HG03064 (cell line): ENCODE data around the gene DCPS.
A peak's percentile ranks its signal among the peaks of the same experiment; 100 is the strongest.
"Not testable (repeated sequence)": the region's sequence is repeated elsewhere in the genome, so short reads cannot be mapped to it uniquely, and the experiment has no call there.

ENCODE experiments used
- ATAC-seq: cut with Tn5 transposase; IDR thresholded peaks from one replicate; pipeline ENCODE4 v1.9.1; 2021; ENCODE audit warnings: low read depth; ENCODE audit not compliant: unreplicated experiment

DCPS gene

DNA sequence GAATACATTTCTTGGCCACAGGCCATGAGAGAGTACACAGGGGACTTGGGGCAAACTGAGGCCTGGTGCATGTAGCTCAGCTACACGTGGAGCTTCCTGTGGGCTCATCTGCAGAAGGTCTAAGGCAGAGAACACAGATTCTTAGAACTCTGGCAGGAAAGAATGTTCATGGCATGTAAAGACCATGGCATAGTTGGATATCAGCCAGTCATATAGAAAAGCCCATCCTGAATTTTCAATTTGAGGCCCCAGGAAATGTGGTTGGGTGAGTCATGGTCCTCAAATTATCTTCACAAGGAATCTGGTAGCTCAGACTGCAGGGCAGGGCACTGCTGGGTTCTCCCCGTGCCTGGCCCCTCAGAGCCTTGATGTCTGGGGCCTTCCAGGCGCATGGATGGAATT is 37.9 kb downstream of the DCPS start:
- no peak for ATAC-seq

DNA sequence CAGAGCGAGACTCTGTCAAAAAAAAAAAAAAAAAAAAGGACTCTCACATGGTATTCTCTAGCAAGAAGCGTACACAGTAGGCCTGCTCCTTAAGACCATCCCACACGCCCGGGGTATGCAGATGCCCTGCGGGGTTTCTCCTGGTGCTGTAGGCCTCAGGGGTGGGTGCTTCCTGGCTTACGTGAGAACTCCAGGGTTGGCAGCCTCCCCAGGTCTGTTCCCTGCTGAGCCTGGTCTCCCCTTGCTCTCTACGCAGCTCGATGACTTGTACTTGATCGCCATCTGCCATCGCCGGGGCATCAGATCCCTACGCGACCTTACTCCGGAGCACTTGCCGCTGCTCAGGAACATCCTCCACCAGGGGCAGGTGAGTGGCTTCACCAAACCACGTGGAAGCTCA is 39.2 kb downstream of the DCPS start:
- ATAC-seq: no peak

DNA sequence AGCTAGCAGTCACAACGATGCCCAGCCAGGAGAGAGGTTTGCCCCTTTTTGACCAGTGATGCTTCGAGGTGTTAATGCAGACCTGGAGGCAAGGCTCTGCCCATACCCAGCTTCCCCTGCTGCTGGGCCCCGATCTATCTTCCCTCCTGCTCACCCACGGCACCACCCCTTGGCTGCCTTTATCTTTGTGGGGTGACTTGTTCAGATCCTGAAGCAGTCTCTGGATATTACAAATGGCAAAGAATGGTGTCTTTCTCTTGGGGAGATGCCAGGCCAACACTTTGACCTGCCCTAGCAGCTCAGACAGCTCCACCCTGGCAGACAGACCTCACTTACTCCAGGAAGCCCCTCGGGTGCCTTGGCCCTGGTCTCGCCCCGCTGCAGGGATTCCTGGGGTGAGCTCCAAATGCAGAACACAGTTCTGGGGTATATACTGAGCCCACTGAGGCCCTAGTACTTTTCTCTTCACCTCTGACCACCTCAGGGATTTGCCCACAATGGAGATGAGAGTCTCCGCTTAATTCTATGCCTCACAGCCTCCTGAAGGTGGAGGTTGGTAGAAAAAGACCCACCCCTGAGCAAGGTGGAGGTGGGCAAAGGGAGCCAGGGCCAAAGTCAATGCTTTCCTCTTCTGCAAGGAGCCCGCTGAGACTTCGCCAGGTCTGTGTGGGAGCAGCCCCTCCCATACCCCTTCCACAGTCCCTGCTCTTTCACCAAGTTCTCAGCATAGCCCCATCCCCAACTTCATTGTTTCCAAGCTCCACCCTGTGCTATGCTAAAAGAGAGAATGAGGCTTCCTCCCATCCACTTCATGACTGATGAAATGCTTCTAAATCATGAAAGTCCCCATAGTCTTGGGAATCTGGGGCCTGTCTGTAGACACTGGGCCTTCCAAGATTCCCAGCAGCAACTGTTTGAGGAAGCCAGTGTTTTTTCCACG is 40.6 kb downstream of the DCPS start:
- ATAC-seq: no peak

DNA sequence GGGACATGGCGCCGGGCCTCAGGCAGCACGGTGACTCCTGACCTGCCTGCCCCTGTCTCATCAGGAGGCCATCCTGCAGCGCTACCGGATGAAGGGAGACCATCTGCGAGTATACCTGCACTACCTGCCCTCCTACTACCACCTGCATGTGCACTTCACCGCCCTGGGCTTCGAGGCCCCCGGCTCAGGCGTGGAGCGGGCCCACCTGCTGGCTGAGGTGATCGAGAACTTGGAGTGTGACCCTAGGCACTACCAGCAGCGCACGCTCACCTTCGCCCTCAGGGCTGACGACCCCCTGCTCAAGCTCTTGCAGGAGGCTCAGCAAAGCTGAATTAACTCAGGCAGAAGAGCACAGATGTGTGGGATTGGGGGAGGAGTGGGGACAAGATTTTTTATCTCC is 41.4 kb downstream of the DCPS start:
- no peak for ATAC-seq

DNA sequence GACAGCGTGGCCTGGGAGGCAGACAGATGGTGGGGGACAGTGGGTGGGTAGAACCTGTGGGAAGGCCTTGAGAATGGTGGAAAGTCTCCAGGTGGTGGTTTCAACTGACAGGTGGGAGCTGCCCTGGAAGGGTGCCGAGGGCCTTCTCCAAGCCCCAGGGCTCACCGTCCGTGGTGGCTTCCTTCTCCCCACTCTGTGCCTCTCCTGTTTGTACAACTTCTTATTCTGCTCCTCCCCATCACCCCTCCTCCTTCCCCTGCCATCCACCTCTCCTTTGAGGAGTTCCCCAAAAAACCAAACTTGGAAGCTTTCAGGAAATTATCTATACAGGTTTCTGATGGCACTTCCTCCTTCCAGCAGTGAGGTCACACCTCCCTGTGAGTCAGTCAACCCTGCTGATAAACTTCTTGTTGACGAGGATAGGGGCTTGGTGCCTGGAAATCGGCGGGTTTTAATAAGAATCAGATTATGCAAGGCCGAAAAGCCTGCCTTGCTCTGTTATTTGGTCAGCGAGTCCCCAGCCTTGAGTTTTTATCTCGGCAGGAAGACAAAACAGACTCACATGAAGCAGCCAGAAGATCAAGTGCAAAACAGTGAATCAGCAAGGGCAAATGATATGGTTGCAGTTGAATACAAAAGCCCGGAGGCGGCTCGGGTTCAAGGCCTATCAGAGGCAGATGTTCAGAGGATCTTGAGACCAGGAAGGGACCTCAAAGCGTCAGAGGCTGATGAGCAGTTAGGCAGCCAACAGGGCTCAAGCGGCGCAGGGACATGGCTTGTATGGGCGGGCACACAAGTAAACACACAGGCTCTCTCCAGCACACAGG is 42.1 kb downstream of the DCPS start:
- ATAC-seq: no peak

DNA sequence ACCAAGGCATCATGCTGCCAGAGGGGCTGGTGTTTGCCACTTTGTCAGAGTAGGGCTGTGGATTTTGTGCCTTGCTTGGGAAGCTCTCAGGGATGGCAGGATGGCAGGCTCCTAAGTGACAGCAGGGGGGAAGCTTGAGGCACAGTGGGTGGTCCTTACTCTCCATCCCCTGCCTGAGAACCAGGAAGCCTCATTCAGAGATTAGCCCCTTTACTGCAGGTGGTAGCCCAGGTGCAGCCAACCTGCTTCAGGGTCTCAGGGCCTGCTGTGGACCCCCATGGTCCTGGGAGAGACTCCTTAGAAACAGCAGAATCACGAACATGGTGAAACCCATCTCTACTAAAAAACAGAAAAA is 42.7 kb downstream of the DCPS start:
- ATAC-seq: no peak

DNA sequence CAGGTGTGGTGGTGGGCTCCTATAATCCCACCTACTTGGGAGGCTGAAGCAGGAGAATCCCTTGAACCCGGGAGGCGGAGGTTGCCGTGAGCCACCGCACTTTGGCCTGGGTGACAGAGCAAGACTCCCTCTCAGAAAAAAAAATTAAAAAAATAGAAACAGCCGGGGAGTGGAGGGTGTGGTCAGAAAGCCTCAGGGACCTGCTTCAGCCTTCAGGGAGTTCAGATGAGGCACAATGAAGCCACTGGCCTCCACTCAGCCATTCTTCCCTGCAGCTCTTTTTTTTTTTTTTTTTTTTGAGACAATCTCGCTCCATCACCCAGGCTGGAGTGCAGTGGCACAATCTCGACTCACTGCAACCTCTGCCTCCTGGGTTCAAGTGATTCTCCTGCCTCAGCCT is 43.1 kb downstream of the DCPS start:
- not testable (repeated sequence) for ATAC-seq

DNA sequence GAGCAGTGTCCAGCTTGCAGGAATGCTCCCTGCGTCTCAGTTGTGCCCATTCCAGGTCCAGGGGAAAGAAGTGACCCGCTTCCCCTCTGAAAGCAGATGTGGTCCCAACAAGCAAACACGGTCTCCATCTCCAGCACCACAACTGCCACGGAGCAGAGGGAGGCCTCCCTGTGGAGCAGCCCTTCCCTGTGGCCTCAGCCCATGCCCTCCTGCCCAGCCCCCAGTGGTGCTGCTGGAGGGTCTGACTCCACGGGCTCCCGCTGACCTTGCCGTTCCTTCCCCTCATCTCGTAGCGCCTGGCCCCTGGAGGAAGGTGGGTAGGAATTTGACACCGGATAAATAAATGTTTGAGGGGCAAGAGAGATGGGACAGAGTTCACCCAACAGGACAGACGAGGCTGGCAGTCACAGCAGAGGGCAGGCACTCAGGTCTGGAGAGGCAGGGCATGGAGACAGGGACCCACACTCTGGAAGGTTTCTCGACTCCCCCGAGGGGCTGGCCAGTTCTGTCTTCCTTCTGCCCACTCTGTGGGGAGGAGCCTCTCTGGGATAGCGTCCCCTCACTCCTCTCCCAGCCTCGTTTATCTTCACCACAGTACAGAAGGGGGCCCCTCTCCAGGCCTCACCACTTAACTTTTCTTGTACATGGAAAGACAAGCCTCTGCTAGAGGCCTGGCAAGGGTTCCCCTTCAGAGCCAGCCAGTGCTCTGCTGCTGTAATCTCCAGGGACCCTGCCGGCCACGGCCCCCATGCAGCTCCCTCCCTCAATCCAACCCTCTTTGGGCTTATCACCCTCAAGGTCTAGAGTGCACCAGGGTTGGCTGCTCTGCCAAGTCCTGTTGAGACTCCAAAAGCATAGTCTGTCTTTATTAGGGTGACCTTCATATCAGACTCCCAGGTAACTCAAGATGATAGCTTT is 44.1 kb downstream of the DCPS start:
- ATAC-seq: no peak

DNA sequence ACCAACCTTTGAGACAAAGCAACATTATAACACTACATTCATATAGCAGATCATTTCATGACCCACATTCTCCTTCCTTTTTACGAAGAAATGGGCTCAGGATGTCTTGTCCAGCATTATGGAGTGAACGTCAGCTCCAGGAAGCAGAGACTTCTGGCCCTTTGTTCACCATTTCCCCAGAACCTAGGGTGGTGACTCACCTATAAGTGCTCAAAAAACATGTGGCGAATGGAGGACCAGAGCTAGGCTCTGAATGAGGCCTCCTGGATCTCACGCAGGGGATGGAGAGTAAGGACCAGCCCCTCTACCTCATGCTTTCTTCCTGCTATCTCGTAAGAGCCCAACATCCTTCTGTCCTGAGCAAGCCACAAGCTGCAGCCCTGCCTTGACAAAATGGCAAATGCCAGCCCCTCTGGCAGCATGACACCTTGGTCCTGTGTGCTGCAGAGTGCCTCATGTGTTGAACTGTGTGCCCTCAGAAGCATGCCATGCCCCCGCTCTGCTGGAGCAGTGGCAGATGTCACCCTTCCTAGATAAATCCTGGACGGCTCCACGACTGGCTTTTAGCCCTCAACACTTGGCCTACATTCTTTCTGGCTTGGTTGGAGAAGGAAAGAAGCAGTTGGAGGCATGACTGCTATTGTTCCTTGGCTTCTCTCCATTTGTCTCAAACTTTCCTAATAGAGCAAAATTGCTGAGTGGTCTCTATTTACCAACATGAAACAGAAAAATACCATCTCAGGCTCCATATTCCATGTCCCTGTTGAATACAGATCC is 45.1 kb downstream of the DCPS start:
- ATAC-seq: no peak

DNA sequence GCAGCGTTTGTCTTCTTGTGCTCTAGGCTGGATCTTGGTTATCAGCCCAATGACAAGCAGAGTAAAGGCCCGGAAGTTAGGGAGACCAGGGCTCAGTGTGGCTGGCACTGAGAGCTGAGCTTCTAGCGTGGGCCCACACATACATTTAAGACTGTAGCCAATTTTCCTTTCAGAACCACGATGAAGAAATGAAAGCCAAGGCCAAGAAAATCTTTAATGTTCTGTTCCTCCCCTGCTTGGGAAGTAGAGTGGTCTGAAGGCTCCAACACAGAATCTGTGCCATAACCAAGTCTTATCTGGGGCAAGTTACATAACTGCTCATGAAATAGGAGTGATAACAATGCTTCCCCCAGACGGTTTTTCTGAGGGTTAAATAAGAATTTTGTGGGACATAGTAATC is 47.0 kb downstream of the DCPS start:
- no peak for ATAC-seq

DNA sequence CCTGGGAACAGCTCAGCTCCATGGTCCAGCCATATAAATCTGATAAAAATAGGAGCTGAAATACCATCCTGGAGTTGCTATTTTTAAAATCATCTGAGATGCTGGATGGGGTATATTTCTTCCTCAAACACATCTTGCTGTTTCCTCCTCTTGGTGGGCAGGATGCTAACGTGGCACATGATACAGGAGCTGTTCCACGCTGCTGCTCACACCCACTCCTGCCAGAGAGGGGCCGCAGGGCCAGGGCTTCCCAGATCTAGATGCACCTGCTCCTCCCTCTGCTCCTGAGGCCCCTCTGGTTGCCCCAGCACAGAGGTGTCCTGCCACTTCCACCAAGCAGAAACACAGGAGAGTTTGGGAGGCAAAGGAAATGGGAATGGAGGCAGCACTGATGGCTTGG is 48.3 kb downstream of the DCPS start:
- ATAC-seq: no peak

DNA sequence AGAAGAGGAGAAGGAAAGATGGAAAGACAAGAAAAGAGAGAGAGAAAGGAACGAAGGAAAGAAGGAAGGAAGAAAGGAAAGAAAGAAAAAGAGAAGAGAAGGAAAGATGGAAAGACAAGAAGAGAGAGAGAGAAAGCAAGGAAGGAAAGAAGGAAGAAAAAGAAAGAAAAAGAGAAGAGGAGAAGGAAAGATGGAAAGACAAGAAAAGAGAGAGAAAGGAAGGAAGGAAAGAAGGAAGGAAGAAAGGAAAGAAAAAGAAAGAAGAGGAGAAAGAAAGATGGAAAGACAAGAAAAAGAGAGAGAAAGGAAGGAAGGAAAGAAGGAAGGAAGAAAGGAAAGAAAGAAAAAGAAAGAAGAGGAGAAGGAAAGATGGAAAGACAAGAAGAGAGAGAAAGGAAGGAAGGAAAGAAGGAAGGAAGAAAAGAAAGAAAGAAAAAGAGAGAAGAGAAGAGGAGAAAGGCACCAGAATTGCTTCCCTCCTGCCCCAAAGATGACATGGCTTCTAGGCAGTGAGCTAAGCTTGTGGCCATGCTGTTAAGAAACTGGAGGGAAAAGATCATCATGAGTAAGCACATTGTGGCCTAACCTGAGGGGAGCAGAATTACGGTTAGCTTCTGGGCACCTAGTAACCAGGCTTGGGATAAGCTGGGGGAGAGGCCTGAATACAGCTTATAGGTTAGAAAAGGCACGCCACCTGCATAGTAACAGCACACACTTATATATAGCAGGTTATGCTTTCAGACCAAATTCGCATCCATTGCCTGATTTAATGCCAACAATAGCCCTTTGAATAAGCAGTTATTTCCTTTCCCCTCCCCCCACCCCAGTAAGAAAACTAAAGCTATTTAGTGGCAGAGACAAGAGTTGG is 49.3 kb downstream of the DCPS start:
- no peak for ATAC-seq

DNA sequence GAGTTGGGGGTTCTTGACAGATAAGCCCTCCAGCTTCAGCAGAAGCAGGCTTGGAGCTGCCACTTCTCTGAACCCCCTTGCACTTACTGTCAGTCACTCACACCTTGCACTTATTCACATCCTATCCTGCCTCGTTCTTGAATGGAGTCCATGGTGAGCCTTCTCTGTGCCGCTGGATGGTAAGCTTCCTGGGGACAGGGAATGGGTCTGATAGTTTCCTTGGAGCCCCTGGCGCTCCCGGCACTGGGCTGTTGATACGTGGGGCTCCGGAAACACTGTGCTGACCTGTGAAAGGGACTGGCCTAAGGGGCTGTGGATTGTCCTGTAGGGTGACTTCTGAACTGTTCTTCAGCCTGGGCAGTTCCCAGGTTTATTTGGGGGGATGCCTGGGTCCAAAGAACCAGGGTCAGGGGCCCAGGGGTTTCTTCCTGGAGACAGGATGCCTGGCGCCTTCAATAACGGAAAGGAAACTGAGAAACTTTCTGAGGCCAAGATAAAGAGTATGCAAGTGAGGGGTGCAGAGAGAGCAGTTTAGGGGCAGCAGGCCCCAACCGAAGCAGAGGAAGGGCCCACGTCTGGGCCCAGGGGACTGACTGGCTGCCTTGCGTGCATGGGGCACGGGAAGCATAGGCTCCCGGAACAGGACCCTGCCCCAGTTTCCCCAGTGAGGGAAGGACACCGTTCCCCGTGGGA is 50.9 kb downstream of the DCPS start:
- ATAC-seq: peak; percentile 41

DNA sequence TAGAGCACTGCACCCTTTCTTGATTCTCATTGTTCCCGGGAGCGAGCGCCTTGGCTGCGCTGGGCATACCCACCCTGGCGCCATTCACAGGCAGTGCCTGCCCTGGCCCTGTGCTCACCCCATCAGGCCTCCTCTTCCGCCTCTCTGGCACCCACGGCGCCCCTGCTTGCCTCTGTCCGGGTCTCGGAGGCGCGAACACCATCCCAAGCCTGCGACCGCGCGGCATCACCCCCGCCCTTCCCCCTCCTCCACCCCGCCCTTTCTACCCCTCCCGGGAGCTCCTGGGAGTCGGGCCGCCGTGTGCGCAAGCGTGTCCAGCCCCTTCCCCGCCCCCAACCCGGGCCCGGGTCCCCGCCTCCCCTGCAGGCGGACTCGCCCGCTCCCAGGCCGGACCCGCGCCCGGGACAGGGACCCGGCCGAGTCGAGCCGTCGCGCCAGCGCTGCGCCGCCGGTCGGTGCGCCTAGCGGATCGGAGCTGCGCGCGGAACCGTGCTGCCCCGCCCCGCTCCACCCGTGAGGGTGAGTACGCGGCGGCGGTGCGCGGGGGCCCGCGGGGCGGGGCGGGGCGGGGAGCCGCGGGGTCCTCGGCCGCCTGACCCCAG is 51.6 kb downstream of the DCPS start, which contains the start of gene ST3GAL4:
TSS of gene ST3GAL4 (plus strand) at position 363 of the 602 bp plus-strand sequence. CDS start 50,470 bp downstream, outside the sequence.
- peak; percentile 52 for ATAC-seq

DNA sequence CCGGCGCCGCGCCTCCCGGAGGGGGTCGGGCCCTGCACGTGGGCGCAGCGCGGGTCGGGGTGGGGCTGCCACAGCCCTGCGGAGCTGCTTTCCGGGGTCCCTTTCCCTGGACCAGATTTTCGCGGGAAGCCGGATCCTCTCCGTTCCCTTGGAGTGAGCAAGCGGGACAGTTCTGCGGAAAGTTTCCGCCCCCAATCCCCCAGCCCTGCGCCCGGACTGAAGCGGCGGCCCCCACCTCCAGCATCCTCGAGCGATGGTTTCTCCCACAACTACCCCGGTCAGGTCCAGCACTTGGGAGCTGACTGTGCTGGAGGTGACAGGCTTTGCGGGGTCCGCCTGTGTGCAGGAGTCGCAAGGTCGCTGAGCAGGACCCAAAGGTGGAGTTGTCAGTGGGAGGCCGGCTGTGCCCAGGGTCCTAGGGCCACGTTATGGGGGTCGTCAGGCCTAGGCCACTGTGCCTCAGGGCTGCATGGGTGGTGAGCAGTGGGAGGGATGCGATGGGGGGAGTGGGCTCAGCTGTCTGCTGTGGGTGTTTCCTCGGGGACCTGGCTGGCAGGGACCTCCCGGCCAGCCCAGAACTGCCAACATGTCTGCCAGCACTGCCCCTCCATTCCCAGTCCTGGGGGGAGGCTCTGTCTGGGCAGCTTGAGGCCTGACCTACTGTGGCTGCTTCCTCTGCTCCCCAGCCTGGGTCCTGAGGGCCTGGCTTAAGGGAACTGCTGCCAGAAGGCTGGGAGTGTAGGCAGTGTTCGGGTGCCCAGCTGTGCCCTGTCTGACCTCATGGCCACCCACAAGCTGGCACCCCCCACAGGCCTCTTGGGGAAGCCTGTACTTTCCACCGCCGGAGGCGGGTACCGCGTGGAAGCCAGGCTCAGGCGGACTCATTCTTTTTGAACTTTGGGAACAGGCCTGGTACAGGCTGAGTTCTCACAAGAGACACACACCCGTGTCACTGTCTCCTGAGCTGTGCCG is 52.4 kb downstream of the DCPS start:
- ATAC-seq: peak; percentile 19

DNA sequence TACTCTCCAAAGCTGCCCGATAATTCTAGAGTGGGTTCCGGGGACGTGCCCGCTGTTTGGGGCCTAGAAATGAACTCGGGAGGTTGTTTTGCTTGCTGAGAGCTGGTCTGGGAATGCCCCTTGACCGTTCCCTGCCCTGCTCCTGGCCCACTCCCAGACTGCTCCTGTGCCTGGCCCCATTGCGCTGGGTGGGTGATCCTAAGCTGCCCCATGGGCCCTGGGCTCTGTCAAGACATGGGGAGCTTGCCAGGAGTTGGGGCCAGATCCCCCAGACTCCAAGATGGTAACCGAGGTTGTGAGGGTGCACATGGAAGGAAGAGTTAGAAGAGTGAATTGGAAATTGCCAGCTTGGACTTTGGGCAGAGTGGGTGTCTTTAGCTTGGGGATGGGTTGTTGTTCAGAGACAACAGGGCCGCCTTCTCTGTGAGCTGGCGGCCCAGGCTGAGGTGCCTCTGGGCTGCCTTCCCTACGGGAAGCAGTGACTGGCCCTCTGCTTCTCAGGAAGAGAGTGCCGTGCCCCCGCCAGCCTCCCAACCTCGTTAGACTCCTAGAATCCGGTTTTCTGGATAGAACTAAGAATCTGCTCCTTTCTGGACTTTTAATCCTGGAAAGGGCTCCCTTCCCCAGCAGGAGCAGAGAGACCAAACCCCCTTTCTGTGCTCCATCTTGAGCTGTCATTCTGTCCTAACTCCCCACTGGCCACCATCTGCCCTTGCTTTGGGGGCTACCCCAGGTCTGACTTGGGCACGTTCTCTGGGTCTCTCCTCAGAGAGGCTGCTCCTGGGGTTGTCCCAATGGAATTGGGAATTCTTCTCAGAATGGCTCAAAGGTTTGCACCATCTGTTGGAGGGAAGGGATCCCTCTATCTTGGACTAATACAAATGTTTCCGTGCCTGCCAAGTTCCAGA is 53.4 kb downstream of the DCPS start:
- no peak for ATAC-seq
